ENCODE measurements around the gene HOXC9. TPM values are rescaled to one million over a fixed set of nuclear protein-coding genes. Genes with fewer than 3 reads are reported as not detected.

HOXC9 gene
- total RNA-seq, 1 donor: not detected

DNA sequence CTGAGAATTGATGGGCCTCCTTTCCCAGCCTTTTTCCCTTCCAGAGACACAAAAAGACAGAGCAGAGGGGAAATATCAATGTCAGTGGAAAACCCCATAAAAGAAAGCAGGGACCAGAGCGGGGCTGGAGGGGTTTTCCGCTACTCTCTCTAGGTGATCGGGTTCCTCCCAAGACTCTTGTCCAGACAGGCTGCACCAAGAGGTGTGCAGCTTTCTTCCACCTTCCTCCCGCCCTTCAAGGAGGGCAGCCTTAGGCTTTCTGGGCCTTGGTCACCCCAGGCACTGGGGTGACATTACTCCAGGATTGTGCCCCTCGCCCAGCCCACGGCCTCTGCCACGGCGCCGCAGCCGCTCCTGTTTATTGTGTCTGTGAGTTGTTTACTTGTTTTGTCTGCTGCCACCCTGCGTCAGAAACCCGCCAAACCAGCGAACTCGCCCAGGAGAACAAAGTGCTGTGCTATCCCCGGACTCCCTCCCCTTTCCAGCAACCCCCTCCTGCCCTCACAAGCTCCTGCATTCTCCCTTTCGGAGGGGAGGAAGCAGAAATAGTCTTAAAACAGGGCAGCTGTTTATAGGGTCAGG lies 21.6 kb downstream of the HOXC9 start:
- DNase-seq (ENCODE audit: low read depth): no peak

DNA sequence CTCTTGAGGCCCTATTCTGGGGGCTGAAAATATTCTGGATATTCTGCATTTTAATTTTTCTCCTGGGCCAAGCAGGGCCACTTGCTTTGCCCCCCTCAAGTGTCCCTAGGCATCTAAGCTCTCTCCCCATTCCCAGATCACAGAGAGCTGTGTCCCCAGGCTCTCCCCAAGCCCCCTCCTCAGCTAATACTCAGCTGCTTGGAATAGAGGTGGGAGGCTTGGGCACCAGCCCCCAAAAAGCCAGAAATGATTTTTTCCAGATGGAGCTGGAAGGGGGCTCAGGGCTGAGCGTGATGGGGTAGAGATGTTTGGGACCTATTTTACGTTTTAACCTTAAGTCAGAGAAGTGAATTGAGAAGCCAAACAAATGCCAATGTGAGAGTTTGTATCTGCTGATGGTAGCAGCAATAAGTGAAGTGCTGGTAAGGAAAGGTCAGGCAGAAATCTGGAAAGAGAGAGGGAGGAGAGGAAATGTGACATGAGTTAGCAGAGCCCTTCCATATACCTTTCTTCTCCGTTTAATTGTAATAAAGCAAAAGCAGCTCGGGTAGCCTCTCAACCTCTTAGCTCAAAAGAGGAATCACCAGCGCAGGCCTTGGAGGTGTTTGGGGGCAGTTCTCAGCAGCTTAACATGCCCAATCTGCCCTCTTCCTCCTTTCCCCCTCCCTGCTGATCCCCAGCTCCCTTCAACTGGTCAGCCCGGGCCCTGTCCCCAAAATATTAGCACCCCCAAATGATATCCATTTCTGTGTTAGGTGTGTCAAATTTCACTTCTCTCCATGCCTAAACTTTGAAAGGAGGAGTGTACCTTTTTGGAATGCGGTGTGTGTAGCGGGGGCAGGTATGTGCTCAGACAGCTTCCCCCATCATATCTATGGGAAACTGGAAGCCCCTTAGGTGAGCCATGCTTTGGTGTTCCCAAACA lies 23.3 kb downstream of the HOXC9 start:
- DNase-seq (ENCODE audit: low read depth): no peak
- no peak overlapping the region for H3K4me3 ChIP-seq (ENCODE audit: low read depth, low read length)
- TF ChIP-seq, protein P1, sequence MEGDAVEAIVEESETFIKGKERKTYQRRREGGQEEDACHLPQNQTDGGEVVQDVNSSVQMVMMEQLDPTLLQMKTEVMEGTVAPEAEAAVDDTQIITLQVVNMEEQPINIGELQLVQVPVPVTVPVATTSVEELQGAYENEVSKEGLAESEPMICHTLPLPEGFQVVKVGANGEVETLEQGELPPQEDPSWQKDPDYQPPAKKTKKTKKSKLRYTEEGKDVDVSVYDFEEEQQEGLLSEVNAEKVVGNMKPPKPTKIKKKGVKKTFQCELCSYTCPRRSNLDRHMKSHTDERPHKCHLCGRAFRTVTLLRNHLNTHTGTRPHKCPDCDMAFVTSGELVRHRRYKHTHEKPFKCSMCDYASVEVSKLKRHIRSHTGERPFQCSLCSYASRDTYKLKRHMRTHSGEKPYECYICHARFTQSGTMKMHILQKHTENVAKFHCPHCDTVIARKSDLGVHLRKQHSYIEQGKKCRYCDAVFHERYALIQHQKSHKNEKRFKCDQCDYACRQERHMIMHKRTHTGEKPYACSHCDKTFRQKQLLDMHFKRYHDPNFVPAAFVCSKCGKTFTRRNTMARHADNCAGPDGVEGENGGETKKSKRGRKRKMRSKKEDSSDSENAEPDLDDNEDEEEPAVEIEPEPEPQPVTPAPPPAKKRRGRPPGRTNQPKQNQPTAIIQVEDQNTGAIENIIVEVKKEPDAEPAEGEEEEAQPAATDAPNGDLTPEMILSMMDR (IDR thresholded peaks at IDR 0.05; ENCODE audit: insufficient read depth, low read length): no peak

More for the DNA sequence above, 21.6 kb downstream of the HOXC9 start:
- no peak overlapping the region for H3K4me3 ChIP-seq (ENCODE audit: low read depth, low read length)
- TF ChIP-seq, protein P1 (IDR thresholded peaks at IDR 0.05; ENCODE audit: insufficient read depth, low read length): no peak

DNA sequence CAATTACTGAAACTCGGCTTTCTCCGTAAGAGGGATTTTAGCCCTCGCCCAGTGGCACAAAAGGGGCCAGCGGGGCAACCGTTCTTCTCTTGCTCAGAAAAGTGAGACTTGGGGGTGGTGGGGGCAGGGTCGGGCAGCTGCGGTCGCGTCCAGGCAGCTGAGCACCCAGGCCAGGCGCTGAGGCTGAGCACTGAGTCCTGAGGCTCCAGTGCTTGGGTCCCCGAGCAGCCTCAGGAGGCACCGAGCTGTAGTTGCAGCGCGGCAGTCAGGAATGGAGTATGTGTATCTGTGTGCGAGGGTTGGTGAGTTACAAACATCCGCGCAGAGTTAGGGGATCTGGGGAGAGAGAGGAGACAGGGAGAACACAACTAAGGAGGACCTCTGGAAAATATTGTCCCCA lies 24.2 kb downstream of the HOXC9 start:
- TF ChIP-seq, protein P1 (IDR thresholded peaks at IDR 0.05; ENCODE audit: insufficient read depth, low read length): no peak
- H3K4me3 ChIP-seq (ENCODE audit: low read depth, low read length): no peak overlapping the region
- DNase-seq (ENCODE audit: low read depth): no peak

DNA sequence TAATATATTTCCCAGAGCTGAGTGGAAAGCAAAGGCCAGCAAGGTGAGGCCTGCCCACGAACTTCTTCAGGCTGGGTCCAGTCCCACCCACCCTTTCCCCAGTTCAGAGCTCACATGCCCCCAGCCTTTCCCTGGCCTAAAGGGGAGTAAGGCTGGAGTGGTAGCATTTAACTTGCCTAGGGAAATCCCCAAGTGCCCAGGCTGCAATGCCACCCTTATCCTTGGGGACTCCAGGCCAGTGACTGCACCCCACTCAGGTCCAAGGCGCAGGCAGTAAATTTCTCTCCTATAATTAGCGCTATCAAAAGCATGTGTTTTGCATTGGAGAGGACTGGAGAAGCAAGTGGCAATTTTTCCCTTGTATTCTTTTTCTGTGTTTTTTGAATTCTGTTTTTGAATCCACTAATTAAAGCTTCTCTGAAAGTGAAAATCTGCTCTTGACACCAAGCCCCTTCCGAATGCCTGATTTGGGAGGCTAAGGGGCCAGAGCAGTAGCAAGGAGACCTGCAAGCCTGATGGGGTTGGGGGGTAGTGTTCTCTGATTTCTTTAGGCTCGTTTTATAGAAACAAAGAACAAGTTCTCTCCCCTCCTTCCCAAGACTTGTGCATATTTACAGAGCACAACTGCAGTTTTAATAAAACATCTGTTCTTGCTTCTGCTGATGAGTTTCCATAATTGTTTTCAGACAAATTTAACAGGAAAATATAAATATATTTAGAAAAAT lies 24.8 kb downstream of the HOXC9 start:
- no peak overlapping the region for H3K4me3 ChIP-seq (ENCODE audit: low read depth, low read length)
- DNase-seq (ENCODE audit: low read depth): no peak
- TF ChIP-seq, protein P1 (IDR thresholded peaks at IDR 0.05; ENCODE audit: insufficient read depth, low read length): no peak

DNA sequence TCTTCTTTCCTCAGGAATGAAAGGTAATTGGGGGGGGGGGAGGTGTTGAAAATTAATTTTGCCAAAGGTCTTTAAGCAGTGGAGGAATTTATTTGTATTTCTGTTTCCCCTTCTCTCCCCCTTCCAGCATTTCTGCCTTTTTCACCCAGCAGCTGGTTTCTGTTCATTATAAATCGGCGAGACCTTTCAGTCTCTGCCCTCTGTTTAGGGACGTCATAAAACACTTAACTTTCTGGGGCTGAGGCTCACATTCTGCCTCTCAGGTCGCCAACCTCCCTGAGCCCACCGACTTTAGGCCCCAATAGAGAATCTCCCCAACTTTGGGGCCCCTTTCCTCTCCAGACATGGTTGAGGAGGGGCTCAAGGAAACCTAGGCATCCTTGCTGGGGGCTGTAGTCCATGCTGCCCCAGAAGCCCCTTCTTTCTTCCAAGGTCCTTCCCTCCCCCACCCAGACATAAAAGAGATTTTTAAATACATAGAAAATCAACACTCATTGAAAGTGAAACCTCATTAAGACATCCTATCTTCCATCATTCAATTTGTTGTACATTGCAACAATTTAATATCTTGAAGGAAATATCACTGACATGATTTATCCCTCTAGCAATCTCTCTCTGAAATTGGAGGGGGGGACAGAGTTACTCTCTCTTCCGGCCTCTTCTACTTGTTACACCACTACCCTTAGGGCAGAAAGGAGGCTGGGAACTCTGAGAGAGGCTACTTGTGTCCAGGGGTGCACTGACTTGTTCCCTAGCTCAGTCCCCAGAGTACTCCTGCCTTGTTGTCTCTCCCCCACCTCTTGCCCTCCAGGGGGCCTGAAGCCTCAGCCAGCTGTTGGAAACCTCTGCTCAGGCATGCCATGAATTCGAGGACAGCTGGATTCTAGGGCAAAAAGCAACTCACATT lies 25.8 kb downstream of the HOXC9 start:
- TF ChIP-seq, protein P1 (IDR thresholded peaks at IDR 0.05; ENCODE audit: insufficient read depth, low read length): no peak
- no peak overlapping the region for H3K4me3 ChIP-seq (ENCODE audit: low read depth, low read length)
- no peak for DNase-seq (ENCODE audit: low read depth)

Measured in fibroblast of the aortic adventitia (primary cell).